Measurements from ENCODE around the gene ADCY1.
"Not testable (repeated sequence)": the region's sequence is repeated elsewhere in the genome, so short reads cannot be mapped to it uniquely, and the experiment has no call there.

The ADCY1 gene

DNA sequence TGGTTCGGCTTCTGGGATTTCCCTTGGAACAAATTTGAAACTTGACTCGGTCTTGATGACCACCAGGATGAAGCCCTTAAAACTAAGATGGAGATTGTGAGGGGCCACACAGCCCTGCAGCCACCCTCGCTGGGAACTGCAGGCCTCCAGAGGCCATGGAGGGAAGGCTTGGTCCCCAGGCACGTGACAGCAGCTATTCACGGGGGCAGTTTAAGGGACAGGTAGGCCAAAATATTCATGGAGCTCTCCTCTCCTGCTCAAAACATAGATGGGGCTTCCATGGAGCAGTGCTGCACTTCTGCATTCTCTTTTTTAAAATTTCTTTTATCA lies 137.0 kb downstream of the ADCY1 start:
- DNase-seq (ENCODE audit: low spot score), result no peak

DNA sequence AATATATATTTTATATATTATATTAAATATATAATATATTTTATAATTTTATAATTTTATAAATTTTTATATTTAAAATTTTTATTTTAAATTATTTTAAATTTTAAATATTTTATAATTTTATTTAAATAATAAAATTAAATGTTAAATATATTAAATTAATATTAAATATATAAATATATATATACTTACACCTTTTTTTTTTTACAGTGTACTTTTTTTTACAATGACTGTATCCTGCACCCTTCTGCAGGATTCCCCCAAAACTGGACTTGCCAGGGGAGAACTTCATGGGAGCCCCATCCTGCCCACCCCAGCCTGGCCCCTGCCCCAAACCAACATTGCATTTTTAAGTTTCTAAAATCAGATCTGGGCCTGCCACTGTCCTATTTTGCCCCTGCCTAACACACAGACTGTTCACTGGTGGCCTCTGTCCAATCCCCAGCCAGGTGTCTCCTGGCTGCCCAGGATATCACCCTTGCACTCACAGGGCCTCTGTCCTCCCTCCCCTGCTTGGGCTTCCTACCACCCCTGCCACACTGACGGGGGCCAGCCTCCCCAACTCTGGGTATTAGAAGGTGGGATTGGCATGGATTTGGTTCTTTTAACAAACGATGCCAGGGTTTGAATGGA lies 138.0 kb downstream of the ADCY1 start:
- DNase-seq (ENCODE audit: low spot score), result no peak

DNA sequence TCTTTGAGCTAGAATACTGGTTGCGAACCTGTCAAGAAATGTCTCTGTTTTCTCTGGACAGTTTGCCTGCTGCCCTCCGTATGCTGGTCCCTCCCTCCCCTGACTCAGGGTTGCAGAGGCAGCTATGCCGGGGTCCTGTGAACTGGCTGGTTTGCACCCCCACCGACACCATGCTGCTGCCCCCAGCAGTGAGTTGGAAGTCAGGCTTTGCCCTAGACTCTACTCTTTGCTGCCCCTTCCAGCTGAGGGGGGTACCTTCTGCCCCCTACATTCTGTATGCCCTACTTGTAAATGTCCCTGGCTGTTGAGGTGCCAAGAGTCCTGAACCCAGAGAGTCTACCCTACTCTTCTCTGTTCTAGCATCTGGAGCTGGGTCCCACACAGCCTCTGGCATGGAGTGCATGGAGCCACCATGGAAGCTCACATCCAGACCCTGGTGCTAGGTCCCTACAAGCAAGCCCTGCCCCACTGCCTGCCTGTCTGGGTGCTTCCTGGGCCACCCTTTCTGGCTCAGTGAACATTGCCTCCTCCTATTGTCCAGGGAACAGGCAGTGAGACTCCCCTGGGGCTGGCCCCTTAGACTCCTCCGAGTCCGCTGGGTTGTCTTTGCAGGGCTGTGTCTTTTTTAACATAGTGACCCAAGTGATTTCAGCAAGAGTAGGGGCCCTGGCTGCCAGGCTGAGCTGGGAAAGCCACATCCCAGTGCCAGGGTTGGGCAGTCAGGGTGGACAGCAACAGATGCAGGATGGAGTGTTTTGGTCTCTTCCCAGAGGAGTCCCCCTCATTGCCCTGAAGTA lies 138.9 kb downstream of the ADCY1 start:
- no peak for DNase-seq (ENCODE audit: low spot score)

DNA sequence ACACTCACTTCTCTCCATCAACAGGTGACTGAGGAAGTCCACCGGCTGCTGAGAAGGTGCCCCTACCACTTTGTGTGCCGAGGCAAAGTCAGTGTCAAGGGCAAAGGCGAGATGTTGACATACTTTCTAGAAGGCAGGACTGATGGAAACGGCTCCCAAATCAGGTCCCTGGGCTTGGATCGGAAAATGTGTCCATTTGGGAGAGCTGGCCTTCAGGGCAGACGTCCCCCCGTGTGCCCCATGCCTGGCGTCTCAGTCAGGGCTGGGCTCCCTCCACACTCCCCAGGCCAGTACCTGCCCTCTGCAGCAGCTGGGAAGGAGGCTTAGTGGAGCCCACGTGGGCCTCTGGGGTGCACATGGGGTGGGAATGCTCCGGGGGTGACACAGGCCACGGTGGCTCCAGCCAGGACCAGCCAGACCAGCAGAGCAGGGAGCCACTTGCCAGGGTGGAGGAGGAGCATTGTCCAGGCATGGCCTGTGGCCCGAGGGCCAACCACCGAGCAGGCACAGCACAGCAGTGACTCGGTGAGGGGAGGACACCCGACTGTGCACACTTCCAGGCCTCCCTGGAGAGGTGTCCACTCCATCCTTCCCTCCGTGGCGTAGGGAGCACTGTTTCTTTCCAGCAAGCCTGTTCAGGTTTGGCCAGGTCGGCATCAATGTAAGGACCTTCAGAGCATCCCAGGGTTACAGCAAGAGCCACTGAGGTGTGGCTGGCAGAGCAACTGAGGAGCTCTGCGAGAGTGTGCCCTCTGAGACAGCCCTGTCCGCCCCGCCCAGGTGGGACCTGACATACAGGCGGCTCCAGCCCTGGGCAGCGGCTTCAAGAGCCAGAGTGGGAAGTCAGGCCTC lies 139.7 kb downstream of the ADCY1 start:
- DNase-seq (ENCODE audit: low spot score), result no peak

DNA sequence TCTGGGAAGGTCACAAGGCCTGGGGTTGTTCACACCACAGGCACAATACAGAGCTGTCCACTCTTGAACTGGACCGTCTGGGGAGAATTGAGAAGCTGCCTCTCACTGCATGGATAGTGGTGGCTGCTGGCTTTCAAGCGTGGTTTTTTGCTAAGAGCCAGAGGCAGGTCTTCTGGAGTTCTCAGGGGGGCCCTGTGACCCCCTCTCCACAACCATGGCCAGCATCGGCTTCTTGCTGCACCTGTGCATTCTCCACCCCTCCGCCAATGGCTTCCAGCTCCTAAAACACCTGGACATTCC lies 140.3 kb downstream of the ADCY1 start:
- DNase-seq (ENCODE audit: low spot score), result no peak

DNA sequence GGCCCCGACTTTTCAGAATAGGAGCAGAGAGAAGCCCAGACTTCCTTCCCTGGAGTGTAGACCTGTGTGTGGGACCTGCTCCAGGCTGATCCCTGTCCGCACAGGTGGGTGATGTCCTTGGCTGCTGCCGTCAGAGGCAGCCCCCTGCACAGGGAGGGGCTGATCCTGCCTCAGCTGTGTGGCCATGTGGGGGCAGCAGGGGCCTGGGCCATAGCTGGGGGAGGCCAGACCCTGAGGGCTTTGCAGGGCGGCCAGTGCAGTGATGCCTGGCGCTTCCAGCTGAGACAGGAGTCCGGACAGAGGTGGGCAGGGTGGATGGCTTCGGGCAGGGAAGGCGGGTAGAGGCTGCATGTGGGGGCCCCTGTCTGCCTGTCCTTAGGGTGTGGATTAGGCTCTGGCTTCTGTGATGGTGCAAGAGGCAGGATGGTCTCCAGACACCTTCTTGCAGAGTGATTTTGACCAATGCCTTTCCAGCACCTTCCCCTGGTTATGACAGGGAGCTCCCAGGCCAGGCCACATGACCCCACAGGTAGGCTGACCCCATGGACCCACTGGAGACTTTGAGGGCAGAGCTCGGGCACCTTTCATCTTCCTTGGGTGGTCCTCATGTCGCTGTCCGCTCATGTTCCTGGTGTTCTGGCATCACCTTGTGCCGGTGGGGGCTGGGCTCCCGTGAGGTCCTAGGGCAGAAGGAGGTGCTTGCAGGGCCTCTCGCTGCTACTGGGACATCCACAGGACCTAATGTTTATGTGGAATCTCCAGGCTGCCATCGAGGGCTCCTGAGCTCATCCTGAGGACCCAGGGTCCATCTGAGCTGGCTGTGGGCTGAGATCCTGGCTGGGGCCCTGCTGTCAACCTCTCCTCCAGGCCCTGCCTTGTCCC lies 141.5 kb downstream of the ADCY1 start:
- no peak for DNase-seq (ENCODE audit: low spot score)

DNA sequence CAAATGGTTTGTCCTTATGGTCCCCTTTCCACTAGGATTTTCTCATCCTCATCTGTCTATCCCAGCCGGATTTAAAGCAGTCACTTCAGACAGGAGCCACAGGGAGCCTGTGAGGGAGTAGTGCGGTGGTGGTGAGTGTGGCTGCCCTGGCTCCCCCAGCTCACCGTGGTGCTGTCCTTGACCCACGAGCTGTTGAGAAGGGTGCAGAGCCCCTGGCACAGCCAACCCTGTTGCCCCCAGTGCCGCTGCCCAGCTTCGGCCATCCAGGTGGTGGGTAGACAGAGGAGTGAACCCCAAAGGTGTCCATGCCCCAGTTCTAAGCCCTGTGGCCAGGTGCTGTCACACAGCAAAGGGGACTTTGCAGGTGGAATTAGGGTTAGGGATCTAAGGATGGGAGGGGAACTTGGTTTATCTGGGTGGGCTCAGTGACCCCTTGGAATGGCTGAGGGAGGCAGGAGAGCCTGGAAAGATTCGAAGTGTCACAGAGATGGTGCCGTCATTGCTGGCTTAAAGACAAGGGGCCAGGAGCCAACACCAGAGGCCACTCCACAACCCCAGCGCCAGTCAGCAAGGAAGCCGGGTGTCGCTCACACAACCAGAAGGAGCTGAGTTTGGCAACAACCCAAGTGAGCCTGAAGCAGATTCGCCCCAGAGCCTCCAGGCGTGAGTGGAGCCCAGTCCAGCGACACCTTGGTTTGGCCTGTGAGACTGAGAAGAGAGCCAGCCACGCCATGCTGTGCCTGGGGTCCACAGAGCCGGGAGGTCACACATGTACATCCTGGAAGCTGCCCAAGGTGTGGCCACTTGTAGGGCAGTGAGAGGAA lies 142.4 kb downstream of the ADCY1 start:
- DNase-seq (ENCODE audit: low spot score), result no peak

DNA sequence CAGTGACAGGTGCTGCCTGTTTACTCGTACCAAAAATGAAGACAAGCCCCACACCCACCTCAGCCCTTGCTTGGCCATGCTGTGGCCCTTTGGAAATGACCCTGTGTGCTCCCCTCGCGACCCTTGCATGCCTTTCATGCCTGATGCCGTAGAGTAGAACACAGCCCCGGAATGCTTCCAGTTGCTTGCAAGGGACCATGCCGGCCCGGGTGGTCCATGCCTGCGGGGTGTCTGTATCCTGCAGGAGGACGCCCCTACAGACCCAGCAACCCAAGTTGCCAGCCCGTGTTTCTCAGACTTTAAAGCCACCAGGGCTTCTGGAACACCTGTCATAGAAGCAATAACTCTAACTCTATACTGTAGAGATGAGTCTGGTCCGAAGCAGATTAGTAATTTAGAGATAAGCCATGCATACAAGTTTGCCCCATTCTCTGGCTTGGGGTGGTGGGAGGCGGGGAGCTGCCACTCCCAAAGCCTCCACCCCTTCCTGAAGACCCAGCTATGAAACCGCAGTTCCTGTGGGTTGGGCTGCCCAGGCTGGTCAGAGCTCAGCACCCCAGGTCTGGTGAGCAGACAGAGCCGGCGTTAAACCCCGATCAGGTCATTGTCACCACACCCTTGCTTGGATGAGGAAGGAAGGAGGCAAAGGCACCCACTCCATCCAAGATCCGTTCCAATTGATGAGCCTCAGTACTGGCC lies 143.5 kb downstream of the ADCY1 start:
- no peak for DNase-seq (ENCODE audit: low spot score)

DNA sequence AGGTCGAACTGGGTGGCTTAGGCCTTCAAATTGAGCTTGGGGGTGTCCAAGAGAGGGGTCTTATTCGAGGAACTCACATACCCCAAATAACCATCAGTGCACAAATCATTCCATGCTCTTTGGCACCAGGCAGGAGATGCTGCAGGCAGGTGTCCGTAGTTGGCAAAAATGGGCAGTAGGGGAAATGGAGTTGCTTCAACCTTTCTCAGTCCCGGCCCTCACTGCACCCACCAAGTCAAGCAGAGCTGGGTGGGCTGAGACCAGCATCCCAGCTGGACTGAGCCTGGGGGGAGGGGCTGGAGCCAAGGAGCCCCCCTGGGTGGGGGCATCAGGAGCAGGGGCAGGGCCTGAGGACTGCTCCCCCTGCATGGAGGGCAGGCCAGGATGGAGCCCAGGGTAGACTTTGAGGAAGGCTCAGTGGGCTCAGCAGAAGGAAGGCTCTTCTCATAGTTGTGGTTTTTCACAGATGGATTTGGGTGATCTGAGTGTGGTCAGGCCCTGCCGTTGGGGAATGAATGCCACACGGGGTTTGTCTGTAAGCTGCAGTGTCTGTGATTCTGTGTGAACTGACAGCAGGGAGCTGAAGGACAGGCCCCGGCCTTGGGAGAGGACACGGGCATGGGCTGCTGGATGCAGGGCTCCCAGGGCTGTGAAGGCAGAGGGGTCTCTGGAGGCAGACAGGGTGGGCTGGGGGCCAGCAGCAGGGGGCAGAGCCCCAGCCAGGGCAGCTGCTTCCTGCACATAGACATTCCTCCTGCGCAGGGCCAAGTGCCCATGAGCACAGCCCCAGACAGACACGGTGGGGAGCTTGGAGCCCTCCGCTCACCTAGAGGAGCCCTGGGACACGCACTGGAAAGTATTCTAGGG lies 144.5 kb downstream of the ADCY1 start:
- DNase-seq (ENCODE audit: low spot score), result no peak

DNA sequence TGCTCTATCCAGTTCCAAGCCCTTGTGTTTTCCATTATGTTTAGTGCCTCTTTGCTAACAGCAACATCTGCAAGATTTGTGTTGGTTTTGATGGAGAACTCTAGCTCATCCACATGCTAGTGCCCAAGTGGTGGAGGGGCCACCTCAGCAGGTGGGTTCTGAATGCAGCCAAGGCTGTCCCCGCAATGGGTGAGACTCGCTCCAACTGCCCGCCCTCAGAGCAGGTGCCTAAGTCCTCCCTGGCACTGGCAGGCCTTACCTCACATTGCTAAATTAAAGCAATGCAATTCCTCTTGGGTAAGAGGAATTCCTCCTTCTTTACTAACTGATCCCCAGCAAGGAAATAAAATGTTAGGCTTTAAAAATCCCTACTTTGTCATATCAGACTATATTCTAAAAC lies 146.8 kb downstream of the ADCY1 start:
- DNase-seq (ENCODE audit: low spot score), result no peak

DNA sequence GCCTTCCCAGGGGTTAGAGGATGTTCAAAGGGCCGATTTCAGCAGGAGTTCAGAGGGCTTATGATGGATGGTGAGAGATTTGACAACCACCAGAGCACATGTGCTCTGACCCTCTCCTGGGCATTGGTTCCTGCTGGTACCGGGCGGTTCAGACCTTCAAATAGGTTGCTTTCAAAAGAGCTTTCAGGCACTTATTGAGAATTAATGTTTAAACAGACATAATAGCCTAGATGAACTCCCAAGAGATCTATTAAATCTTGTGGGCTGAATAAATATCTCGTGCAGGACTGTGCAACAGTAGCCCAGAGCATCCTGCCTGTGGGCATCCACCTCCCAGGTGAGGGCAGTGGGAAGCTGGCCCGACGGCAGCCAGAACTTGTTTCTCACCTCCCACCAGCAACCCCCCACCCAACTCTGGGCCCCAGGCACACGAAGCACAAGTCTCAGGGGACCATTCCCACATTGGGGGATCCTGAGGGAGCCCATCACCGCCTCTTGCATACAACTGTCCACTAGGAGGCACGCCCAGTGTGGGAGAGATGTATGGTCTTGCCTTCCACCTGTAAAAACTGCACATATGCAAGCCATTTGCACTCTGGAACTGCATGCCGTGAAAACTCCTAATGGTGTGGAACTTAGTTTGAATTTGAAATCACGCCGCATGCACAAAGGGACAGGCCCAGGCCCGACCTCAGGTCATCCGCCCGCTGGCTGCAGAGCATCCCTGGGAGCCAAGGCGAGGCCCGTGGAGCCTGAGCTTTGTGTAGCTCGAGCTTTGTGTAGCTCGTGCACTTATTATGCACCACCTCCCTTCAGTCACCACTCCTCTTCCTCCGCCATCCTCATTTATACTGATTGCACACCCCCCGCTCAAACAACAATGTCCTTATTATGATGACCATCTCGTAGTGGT lies 147.8 kb downstream of the ADCY1 start:
- DNase-seq (ENCODE audit: low spot score), result no peak

DNA sequence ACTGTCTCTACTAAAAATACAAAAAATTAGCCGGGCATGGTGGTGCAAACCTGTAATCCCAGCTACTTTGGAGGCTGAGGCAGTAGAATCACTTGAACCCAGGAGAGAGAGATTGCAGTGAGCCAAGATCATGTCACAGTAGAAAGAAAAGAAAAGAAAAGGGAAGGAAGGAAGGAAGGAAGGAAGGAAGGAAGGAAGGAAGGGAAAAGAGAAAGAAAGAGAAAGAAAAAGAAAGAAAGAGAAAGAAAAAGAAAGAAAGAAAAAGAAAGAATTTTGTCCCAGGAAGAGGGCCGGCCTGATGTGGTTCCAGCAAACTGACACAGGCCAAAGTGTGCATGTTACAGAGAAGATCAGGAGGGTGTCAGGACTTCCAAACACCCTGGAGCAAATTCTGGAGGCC lies 151.1 kb downstream of the ADCY1 start:
- not testable (repeated sequence) for DNase-seq (ENCODE audit: low spot score)

DNA sequence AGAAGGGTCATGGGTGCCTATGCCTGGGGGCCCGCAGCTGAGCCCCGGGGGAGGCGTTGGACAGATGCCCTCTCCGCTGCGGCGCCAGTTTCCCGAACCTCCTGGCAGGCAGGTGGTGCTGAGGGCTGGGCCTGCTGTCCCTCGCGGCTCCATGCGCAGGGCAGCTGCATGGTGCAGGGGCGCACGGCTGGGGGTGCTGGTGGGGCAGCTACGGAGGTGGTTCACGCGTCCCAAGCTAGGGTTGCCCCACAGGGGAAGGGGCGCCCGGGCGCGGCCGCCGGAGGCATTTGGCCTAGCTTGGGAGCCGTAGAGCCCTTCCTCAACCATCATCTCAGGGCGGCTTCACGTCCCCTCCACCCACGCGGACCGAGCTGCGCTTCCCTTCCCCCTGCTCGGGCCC lies 152.7 kb downstream of the ADCY1 start:
- no peak for DNase-seq (ENCODE audit: low spot score)

DNA sequence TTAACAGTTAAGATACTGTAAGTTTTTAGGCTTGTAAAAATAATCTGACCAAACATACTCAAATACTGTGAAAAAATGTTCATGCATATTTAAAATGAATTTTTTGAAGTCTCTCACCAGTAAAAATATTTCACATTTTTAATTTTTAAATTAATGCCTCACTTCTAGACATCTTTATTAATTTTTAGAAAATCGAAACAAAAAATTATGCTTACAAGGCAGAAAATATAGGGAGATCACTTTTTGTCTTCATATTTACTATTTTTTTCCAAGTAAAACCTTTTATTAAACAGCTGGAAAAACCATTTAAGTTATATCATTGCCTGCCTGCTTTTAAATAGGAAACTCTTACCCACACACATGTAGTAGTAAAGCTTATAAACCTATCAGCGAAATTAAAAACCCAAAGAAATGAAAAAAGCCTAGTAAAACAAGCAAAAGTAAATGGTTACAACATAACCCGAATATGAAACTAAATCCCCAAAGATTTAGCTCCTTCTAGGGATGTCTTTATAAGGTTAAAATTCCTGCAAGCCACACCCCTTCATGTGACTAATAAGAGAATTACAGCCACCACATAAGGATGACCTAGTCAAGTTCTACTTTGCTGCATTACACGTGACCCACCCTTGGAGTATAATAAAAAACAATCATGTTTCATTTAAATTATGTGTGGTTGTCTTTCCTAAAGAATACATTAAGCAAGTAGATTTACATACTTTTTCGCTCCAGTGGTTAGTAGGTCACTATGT lies 157.7 kb downstream of the ADCY1 start:
- peak; percentile 4 for DNase-seq (ENCODE audit: low spot score)

DNA sequence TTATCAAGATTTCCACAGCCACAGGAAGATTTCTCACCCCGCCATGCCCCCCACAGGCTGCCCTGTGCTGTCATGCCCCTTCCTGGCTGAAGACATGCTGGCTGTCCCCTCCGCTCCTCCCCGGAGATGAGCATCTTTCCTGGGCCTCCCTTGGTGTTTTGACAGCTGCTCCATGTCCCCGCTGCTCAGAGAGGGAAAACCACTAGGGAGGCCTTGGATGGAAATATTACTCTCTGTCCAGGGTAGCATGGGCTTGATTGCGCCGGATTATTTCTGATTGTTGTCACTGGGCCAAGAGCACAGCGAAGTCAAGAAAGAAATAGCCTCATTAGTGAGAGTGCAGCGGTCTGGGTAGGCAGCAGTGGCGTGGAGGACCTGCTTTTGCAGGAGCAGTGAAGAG lies 164.8 kb downstream of the ADCY1 start:
- DNase-seq (ENCODE audit: low spot score), result not testable (repeated sequence)

DNA sequence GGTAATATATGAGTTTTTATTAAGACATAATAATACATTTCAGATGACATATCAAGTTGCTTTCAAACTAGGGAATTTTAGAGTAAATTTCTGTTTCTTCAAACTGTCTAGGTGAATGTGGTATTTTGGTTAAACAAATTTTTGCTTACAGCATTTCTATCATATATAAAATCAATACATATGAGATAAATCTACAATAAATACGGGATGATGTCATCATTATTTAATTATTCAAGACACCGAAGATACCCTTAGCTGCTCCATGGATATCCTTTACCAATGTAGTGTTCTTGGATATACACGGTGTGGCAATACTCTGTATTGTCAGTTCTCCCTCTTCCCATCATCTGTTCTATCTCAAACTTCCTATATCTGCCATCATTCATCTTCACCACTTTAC lies 166.4 kb downstream of the ADCY1 start:
- not testable (repeated sequence) for DNase-seq (ENCODE audit: low spot score)

DNA sequence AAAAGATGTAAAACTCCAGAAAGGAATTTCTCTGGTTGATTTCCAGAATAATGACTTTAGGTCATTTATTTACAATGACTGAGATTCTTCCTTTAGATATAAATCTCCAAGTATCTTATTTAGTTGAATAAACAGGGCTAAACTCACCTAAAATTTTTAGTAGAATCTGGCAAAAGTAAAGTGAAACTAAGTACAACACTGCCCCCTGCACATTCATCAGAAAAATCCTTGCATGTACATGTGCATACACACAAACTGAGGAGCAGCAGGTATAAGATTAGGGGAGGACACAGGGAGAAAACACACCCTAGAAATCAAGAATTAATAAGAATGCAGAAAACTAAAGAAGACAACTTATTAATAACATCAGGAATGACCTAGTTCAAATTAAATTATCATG lies 174.8 kb downstream of the ADCY1 start:
- not testable (repeated sequence) for DNase-seq (ENCODE audit: low spot score)

DNA sequence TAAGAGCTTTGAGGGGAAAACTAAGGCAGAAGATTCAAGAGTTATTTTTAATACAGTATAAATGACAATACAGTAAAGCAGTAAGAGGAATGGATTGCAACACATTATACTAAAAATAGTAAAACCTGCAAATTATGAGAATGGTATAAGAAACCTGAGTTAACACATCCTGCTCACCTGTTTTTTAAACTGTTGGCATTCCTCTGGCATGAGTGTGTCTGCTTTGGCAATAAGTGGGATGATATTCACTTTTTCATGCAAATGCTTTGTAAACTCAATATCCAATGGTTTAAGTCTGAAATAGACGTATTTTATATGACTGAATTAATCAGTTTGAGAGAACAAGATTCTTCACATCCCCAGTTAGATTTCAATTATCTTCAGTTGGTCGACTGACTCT lies 177.2 kb downstream of the ADCY1 start:
- DNase-seq (ENCODE audit: low spot score), result not testable (repeated sequence)
